Neural cell (in vitro differentiated cells): Measurements from ENCODE around the gene GART. TPM values are rescaled to one million over a fixed set of nuclear protein-coding genes. Genes with fewer than 3 reads are reported as not detected.
"Not testable (repeated sequence)": the region's sequence is repeated elsewhere in the genome, so short reads cannot be mapped to it uniquely, and the experiment has no call there.

Experiments
- H2AFZ ChIP-seq: fragments of 200-600, 300-800 bp; sonication (generic), shearing (Covaris generic); 2 replicates; pipeline ENCODE4 v1.6.0; 2014; ENCODE audit warnings: low read depth, mild to moderate bottlenecking, antibody characterized with exemption, low read length, moderate library complexity
- H3F3A ChIP-seq: fragments of 200-600 bp; shearing (Covaris generic); 2 replicates; pipeline ENCODE4 v1.6.1; 2016; ENCODE audit warnings: mild to moderate bottlenecking, moderate library complexity, mixed read lengths, antibody characterized with exemption, low read length; ENCODE audit not compliant: insufficient read depth, poor library complexity, severe bottlenecking
- H3K27ac ChIP-seq: fragments of 200-600, 300-800 bp; sonication (generic), shearing (Covaris generic); 2 replicates; pipeline ENCODE4 v1.5.1; 2014; ENCODE audit warnings: mild to moderate bottlenecking, low read length, moderate library complexity
- H3K27me3 ChIP-seq: fragments of 300-800, 200-600 bp; sonication (generic), shearing (Covaris generic); 2 replicates; pipeline ENCODE4 v1.6.0; 2014; ENCODE audit warnings: mild to moderate bottlenecking, low read depth, low read length, moderate library complexity; ENCODE audit not compliant: insufficient read depth
- H3K36me3 ChIP-seq: fragments of 300-800, 200-600 bp; sonication (generic), shearing (Covaris generic); 2 replicates; pipeline ENCODE4 v1.5.1; 2014; ENCODE audit warnings: mild to moderate bottlenecking, antibody characterized with exemption, low read length, moderate library complexity; ENCODE audit not compliant: insufficient read depth
- H3K4me2 ChIP-seq: fragments of 300-800, 200-600 bp; sonication (generic), shearing (Covaris generic); 2 replicates; pipeline ENCODE4 v1.6.0; 2014; ENCODE audit warnings: mild to moderate bottlenecking, low read length
- H3K4me3 ChIP-seq: fragments of 300-800, 200-600 bp; sonication (generic), shearing (Covaris generic); 2 replicates; pipeline ENCODE4 v1.5.1; 2014; ENCODE audit warnings: mild to moderate bottlenecking, low read length, moderate library complexity
- H3K79me2 ChIP-seq: fragments of 200-600 bp; shearing (Covaris generic); replicated peaks from 2 replicates; pipeline ENCODE4 v1.6.0; 2014; ENCODE audit warnings: mild to moderate bottlenecking, low read length, moderate library complexity; ENCODE audit not compliant: insufficient read depth
- H3K9ac ChIP-seq: fragments of 300-800, 200-600 bp; sonication (generic), shearing (Covaris generic); 2 replicates; pipeline ENCODE4 v1.6.1; 2016; ENCODE audit warnings: mild to moderate bottlenecking, low read length, mixed read lengths
- H3K9me2 ChIP-seq: fragments of 200-600 bp; shearing (Covaris generic); 2 replicates; pipeline ENCODE4 v1.6.1; 2016; ENCODE audit warnings: mild to moderate bottlenecking, low read length, mixed read lengths; ENCODE audit not compliant: insufficient read depth
- H3K9me3 ChIP-seq: fragments of 200-600, 300-800 bp; sonication (generic), shearing (Covaris generic); 2 replicates; pipeline ENCODE4 v1.6.1; 2016; ENCODE audit warnings: mild to moderate bottlenecking, mixed run types, low read length, moderate library complexity, mixed read lengths
- H4K20me1 ChIP-seq: fragments of 200-600 bp; shearing (Covaris generic); 2 replicates; pipeline ENCODE4 v1.6.1; 2016; ENCODE audit warnings: mild to moderate bottlenecking, mixed run types; ENCODE audit not compliant: insufficient read depth
- CTCF ChIP-seq: fragments of 450-650 bp; IDR thresholded peaks from 2 replicates; pipeline ENCODE4 v1.5.1; 2014; ENCODE audit warnings: antibody characterized with exemption, mild to moderate bottlenecking, moderate library complexity; ENCODE audit not compliant: poor library complexity, severe bottlenecking
- EP300 ChIP-seq: fragments of 450-650 bp; conservative IDR thresholded peaks from 2 replicates; pipeline ENCODE4 v1.6.1; 2014; ENCODE audit warnings: antibody characterized with exemption, mild to moderate bottlenecking, moderate library complexity; ENCODE audit not compliant: poor library complexity, severe bottlenecking
- MXI1 ChIP-seq: fragments of 450-650 bp; conservative IDR thresholded peaks from 2 replicates; pipeline ENCODE4 v1.6.1; 2014; ENCODE audit warnings: antibody characterized with exemption, mild to moderate bottlenecking; ENCODE audit not compliant: poor library complexity, severe bottlenecking
- POLR2AphosphoS5 ChIP-seq: IDR thresholded peaks from 2 replicates; pipeline ENCODE4 v1.6.1; 2012
- RAD21 ChIP-seq: fragments of 450-650 bp; conservative IDR thresholded peaks from 2 replicates; pipeline ENCODE4 v1.6.1; 2014; ENCODE audit warnings: antibody characterized with exemption, mild to moderate bottlenecking, moderate library complexity
- SMC3 ChIP-seq: fragments of 450-650 bp; conservative IDR thresholded peaks from 2 replicates; pipeline ENCODE4 v1.6.1; 2014; ENCODE audit warnings: antibody characterized with exemption, mild to moderate bottlenecking, moderate library complexity; ENCODE audit not compliant: poor library complexity
- TAF1 ChIP-seq: IDR thresholded peaks from 2 replicates; pipeline ENCODE4 v1.6.1; 2012; ENCODE audit warnings: low read depth
- polyA plus RNA-seq: library from polyadenylated mRNA; depleted of rRNA; stranded (reverse); fragments of >200 nt; gene quantifications from 2 replicates; pipeline ENCODE4 v1.2.3, GENCODE V29; 2014
- TF ChIP-seq, protein P1 (sequence below): IDR thresholded peaks from 2 replicates; pipeline ENCODE4 v1.6.1; 2012; ENCODE audit warnings: borderline replicate concordance

The GART gene
- polyA plus RNA-seq, 1 donor from 2014 or later = 87.5 TPM

GRCh38 chr21:33511639-33512038 lies 30.3 kb downstream of the GART start:
- H3K9me3 ChIP-seq = no peaks in the 10 kb centered on the region
- no peaks in the 10 kb centered on the region for H3K27me3 ChIP-seq
- H3K27ac ChIP-seq = no peak overlapping the region
- no peaks in the 10 kb centered on the region for H3F3A ChIP-seq
- H2AFZ ChIP-seq = no peak overlapping the region
- no peak overlapping the region for H3K9ac ChIP-seq
- no peaks in the 10 kb centered on the region for H4K20me1 ChIP-seq
- H3K79me2 ChIP-seq = no peaks in the 10 kb centered on the region
- no peak overlapping the region for H3K4me3 ChIP-seq
- TF ChIP-seq EP300 (no peak), RAD21 (no peak), SMC3 (no peak), CTCF (no peak)
- TF ChIP-seq, protein P1, sequence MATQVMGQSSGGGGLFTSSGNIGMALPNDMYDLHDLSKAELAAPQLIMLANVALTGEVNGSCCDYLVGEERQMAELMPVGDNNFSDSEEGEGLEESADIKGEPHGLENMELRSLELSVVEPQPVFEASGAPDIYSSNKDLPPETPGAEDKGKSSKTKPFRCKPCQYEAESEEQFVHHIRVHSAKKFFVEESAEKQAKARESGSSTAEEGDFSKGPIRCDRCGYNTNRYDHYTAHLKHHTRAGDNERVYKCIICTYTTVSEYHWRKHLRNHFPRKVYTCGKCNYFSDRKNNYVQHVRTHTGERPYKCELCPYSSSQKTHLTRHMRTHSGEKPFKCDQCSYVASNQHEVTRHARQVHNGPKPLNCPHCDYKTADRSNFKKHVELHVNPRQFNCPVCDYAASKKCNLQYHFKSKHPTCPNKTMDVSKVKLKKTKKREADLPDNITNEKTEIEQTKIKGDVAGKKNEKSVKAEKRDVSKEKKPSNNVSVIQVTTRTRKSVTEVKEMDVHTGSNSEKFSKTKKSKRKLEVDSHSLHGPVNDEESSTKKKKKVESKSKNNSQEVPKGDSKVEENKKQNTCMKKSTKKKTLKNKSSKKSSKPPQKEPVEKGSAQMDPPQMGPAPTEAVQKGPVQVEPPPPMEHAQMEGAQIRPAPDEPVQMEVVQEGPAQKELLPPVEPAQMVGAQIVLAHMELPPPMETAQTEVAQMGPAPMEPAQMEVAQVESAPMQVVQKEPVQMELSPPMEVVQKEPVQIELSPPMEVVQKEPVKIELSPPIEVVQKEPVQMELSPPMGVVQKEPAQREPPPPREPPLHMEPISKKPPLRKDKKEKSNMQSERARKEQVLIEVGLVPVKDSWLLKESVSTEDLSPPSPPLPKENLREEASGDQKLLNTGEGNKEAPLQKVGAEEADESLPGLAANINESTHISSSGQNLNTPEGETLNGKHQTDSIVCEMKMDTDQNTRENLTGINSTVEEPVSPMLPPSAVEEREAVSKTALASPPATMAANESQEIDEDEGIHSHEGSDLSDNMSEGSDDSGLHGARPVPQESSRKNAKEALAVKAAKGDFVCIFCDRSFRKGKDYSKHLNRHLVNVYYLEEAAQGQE = no peak
- no peaks in the 10 kb centered on the region for H3K9me2 ChIP-seq
- no peaks in the 10 kb centered on the region for H3K36me3 ChIP-seq
- no peak overlapping the region for H3K4me2 ChIP-seq

- Histone ChIP-seq H3K4me3 (no peak overlapping the region), H4K20me1 (no peaks in the 10 kb centered on the region), H3K36me3 (no peaks in the 10 kb centered on the region), H3K79me2 (no peaks in the 10 kb centered on the region), H3K27ac (no peak overlapping the region), H3K9me2 (no peaks in the 10 kb centered on the region), H3F3A (no peaks in the 10 kb centered on the region), H3K4me2 (no peak overlapping the region), H3K9ac (no peak overlapping the region), H3K9me3 (no peaks in the 10 kb centered on the region), H3K27me3 (no peaks in the 10 kb centered on the region), H2AFZ (no peak overlapping the region)
- TF ChIP-seq TAF1 = no peak
- TF ChIP-seq MXI1 = no peak
- TF ChIP-seq EP300 = no peak
- TF ChIP-seq POLR2AphosphoS5 = no peak
Observed at GRCh38 chr21:33510826-33511225, 31.1 kb downstream of the GART start.

DNA sequence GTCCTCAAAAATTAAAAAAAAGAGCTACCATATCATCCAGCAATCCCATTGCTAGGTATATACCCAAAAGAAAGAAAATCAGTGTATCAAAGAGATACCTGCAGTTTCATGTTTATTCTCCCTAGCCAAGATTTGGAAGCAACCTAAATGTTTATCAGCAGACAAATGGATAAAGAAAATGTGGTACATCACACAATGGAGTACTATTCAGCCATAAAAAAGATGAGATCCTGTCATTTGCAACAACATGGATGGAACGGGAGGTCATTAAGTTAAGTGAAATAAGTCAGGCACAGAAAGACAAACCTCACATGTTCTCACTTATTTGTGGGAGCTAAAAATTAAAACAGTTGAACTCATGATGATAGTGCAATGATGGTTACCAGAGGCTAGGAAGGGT lies 34.9 kb downstream of the GART start:
- H2AFZ ChIP-seq, H3K9ac ChIP-seq, H3F3A ChIP-seq, H3K9me3 ChIP-seq, H3K79me2 ChIP-seq, H3K9me2 ChIP-seq, H3K27me3 ChIP-seq, H3K27ac ChIP-seq, H3K4me2 ChIP-seq, H3K36me3 ChIP-seq, H3K4me3 ChIP-seq, H4K20me1 ChIP-seq: not testable (repeated sequence)
